GM12801 (cell line): ENCODE results near the gene PTGDR2.

Experiments used
- CTCF ChIP-seq: IDR thresholded peaks from one replicate; pipeline ENCODE4 v1.5.1; 2011; ENCODE audit warnings: control low read depth; ENCODE audit not compliant: insufficient read length; ENCODE audit errors: extremely low read depth

Gene PTGDR2

GRCh38 chr11:60854140-60854846, 1.5 kb downstream of the PTGDR2 start:
- TF ChIP-seq CTCF: no peak

- no peak for TF ChIP-seq CTCF
Measured at GRCh38 chr11:60852982-60853950, 2.5 kb downstream of the PTGDR2 start.

- no peak for TF ChIP-seq CTCF
Measured at GRCh38 chr11:60852117-60852981, 3.4 kb downstream of the PTGDR2 start.

GRCh38 chr11:60851327-60852104, 4.2 kb downstream of the PTGDR2 start:
- TF ChIP-seq CTCF: no peak

GRCh38 chr11:60849641-60850520, 5.9 kb downstream of the PTGDR2 start:
- TF ChIP-seq CTCF: no peak

- no peak for TF ChIP-seq CTCF
Measured at GRCh38 chr11:60848714-60849151, 7.0 kb downstream of the PTGDR2 start.
